Measurements from ENCODE around the gene NUDT15. TPM values are rescaled to one million over a fixed set of nuclear protein-coding genes. Genes with fewer than 3 reads are reported as not detected.

NUDT15 gene
- polyA plus RNA-seq, 2 of the 4 experiments (the other 2 are of a cell fraction), result 33.8 to 35.5 TPM

DNA sequence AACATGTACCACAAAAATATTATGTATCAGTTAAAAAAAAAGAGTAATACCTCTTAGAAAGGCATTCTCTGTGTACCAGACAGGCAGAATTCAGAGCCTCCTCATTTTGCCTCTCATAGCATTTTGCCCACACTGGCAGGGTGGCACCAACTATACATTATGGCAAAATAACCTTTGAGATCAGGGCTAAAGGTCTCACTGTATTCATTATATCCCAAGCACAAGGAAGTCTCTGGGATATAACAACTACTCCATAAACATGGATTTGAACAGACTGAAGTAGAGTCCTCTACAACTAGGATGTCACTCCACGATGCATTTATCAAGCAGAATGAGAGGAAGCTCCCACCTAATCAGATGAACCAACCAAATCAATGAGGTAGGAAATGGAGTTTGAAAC, 47.1 kb upstream of the NUDT15 start:
- ATAC-seq, result no peak
- CTCF ChIA-PET, result no interaction called here
- WGBS (ENCODE audit: missing lambda C conversion rate), result 89% methylated on average over 1 of the region's 1 CpG

More for the DNA sequence above, 47.1 kb upstream of the NUDT15 start:
- Histone ChIP-seq H3K9me3 (no peaks in the 10 kb centered on the region), H3K4me3 (no peak overlapping the region), H3K4me1 (no peaks in the 10 kb centered on the region), H3K27ac (no peak overlapping the region), H3K4me2 (no peak overlapping the region)
- FAIRE-seq, result no peak
- POLR2A ChIA-PET, result no interaction called here
- TF ChIP-seq ATOH8 (CRISPR knock-in tag; IDR thresholded peaks at IDR 0.05; ENCODE audit: low read depth) (no peak), SREBF2 (IDR thresholded peaks at IDR 0.05) (no peak), ZNF302 (CRISPR knock-in tag; IDR thresholded peaks at IDR 0.05) (no peak), HEYL (CRISPR knock-in tag; IDR thresholded peaks at IDR 0.05) (no peak), MYC (IDR thresholded peaks at IDR 0.05; ENCODE audit: borderline replicate concordance, low read length) (no peak), MAFK (IDR thresholded peaks at IDR 0.05; ENCODE audit: partially characterized antibody) (no peak), RCOR1 (IDR thresholded peaks at IDR 0.05; ENCODE audit: low read depth, low read length) (no peak), ZSCAN20 (CRISPR knock-in tag; IDR thresholded peaks at IDR 0.05) (no peak), RFX5 (IDR thresholded peaks at IDR 0.05) (no peak)
- TF ChIP-seq, protein P1, sequence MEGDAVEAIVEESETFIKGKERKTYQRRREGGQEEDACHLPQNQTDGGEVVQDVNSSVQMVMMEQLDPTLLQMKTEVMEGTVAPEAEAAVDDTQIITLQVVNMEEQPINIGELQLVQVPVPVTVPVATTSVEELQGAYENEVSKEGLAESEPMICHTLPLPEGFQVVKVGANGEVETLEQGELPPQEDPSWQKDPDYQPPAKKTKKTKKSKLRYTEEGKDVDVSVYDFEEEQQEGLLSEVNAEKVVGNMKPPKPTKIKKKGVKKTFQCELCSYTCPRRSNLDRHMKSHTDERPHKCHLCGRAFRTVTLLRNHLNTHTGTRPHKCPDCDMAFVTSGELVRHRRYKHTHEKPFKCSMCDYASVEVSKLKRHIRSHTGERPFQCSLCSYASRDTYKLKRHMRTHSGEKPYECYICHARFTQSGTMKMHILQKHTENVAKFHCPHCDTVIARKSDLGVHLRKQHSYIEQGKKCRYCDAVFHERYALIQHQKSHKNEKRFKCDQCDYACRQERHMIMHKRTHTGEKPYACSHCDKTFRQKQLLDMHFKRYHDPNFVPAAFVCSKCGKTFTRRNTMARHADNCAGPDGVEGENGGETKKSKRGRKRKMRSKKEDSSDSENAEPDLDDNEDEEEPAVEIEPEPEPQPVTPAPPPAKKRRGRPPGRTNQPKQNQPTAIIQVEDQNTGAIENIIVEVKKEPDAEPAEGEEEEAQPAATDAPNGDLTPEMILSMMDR (IDR thresholded peaks at IDR 0.05), result no peak
- TF ChIP-seq, protein P2, sequence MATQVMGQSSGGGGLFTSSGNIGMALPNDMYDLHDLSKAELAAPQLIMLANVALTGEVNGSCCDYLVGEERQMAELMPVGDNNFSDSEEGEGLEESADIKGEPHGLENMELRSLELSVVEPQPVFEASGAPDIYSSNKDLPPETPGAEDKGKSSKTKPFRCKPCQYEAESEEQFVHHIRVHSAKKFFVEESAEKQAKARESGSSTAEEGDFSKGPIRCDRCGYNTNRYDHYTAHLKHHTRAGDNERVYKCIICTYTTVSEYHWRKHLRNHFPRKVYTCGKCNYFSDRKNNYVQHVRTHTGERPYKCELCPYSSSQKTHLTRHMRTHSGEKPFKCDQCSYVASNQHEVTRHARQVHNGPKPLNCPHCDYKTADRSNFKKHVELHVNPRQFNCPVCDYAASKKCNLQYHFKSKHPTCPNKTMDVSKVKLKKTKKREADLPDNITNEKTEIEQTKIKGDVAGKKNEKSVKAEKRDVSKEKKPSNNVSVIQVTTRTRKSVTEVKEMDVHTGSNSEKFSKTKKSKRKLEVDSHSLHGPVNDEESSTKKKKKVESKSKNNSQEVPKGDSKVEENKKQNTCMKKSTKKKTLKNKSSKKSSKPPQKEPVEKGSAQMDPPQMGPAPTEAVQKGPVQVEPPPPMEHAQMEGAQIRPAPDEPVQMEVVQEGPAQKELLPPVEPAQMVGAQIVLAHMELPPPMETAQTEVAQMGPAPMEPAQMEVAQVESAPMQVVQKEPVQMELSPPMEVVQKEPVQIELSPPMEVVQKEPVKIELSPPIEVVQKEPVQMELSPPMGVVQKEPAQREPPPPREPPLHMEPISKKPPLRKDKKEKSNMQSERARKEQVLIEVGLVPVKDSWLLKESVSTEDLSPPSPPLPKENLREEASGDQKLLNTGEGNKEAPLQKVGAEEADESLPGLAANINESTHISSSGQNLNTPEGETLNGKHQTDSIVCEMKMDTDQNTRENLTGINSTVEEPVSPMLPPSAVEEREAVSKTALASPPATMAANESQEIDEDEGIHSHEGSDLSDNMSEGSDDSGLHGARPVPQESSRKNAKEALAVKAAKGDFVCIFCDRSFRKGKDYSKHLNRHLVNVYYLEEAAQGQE (IDR thresholded peaks at IDR 0.05), result no peak
- TF ChIP-seq, protein P3, sequence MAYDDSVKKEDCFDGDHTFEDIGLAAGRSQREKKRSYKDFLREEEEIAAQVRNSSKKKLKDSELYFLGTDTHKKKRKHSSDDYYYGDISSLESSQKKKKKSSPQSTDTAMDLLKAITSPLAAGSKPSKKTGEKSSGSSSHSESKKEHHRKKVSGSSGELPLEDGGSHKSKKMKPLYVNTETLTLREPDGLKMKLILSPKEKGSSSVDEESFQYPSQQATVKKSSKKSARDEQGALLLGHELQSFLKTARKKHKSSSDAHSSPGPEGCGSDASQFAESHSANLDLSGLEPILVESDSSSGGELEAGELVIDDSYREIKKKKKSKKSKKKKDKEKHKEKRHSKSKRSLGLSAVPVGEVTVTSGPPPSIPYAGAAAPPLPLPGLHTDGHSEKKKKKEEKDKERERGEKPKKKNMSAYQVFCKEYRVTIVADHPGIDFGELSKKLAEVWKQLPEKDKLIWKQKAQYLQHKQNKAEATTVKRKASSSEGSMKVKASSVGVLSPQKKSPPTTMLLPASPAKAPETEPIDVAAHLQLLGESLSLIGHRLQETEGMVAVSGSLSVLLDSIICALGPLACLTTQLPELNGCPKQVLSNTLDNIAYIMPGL (CRISPR knock-in tag; IDR thresholded peaks at IDR 0.05; ENCODE audit: borderline replicate concordance), result no peak
- TF ChIP-seq, protein P4, sequence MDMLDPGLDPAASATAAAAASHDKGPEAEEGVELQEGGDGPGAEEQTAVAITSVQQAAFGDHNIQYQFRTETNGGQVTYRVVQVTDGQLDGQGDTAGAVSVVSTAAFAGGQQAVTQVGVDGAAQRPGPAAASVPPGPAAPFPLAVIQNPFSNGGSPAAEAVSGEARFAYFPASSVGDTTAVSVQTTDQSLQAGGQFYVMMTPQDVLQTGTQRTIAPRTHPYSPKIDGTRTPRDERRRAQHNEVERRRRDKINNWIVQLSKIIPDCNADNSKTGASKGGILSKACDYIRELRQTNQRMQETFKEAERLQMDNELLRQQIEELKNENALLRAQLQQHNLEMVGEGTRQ (IDR thresholded peaks at IDR 0.05), result no peak
- TF ChIP-seq, protein P5, sequence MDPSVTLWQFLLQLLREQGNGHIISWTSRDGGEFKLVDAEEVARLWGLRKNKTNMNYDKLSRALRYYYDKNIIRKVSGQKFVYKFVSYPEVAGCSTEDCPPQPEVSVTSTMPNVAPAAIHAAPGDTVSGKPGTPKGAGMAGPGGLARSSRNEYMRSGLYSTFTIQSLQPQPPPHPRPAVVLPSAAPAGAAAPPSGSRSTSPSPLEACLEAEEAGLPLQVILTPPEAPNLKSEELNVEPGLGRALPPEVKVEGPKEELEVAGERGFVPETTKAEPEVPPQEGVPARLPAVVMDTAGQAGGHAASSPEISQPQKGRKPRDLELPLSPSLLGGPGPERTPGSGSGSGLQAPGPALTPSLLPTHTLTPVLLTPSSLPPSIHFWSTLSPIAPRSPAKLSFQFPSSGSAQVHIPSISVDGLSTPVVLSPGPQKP (IDR thresholded peaks at IDR 0.05; ENCODE audit: low read depth, low read length), result no peak
- no peak for DNase-seq (ENCODE audit: low read depth in 1 of 2, low spot score in 1 of 2)

Measured in A549 (cell line).